Activated T-cell treated with anti-CD3 and anti-CD28 coated beads, Interleukin-2, amount 50 U/mL, for 24 hours (primary cell): Measurements from ENCODE around the gene C10orf62.

Experiments
- DNase-seq: peaks from one replicate; pipeline ENCODE4 v3.0.0-alpha.2; 2020
- H3K27ac Mint-ChIP-seq: 2 replicates; pipeline ENCODE4 v1.8.0; 2020; ENCODE audit warnings: mild to moderate bottlenecking, mixed read lengths
- H3K27me3 Mint-ChIP-seq: 2 replicates; pipeline ENCODE4 v1.8.0; 2020; ENCODE audit warnings: mixed read lengths
- H3K36me3 Mint-ChIP-seq: 2 replicates; pipeline ENCODE4 v1.8.0; 2020; ENCODE audit warnings: low read depth, mixed read lengths
- H3K4me1 Mint-ChIP-seq: 2 replicates; pipeline ENCODE4 v1.8.0; 2020; ENCODE audit warnings: low read depth, mixed read lengths
- H3K4me3 Mint-ChIP-seq: 2 replicates; pipeline ENCODE4 v1.8.0; 2020; ENCODE audit warnings: mild to moderate bottlenecking, moderate library complexity, mixed read lengths
- H3K9me3 Mint-ChIP-seq: 2 replicates; pipeline ENCODE4 v1.8.0; 2020; ENCODE audit warnings: mixed read lengths

Gene C10orf62

GRCh38 chr10:97590748-97591495 lies 1.4 kb downstream of the C10orf62 start:
- Mint-ChIP-seq H3K27ac (no peak overlapping the region), H3K27me3 (no peaks in the 10 kb centered on the region), H3K4me1 (no peaks in the 10 kb centered on the region), H3K9me3 (no peaks in the 10 kb centered on the region), H3K4me3 (no peak overlapping the region), H3K36me3 (no peaks in the 10 kb centered on the region)
- no peak for DNase-seq

- Mint-ChIP-seq H3K36me3 (no peaks in the 10 kb centered on the region), H3K9me3 (no peaks in the 10 kb centered on the region), H3K27me3 (no peaks in the 10 kb centered on the region), H3K27ac (no peak overlapping the region), H3K4me3 (no peak overlapping the region), H3K4me1 (peaks cover 3% of the 10 kb centered on the region)
- no peak for DNase-seq
These were observed 3.9 kb downstream of the C10orf62 start for GRCh38 chr10:97593421-97593820.

GRCh38 chr10:97596101-97597082 lies 6.9 kb downstream of the C10orf62 start:
- peaks cover 3% of the 10 kb centered on the region for H3K4me1 Mint-ChIP-seq
- no peaks in the 10 kb centered on the region for H3K9me3 Mint-ChIP-seq
- no peak for DNase-seq
- H3K27ac Mint-ChIP-seq: no peak overlapping the region
- H3K36me3 Mint-ChIP-seq: no peaks in the 10 kb centered on the region
- no peak overlapping the region for H3K4me3 Mint-ChIP-seq
- no peaks in the 10 kb centered on the region for H3K27me3 Mint-ChIP-seq

- H3K27me3 Mint-ChIP-seq: no peaks in the 10 kb centered on the region
- H3K4me1 Mint-ChIP-seq: peaks cover 3% of the 10 kb centered on the region
- no peak for DNase-seq
- H3K4me3 Mint-ChIP-seq: no peak overlapping the region
- H3K36me3 Mint-ChIP-seq: no peaks in the 10 kb centered on the region
- H3K9me3 Mint-ChIP-seq: no peaks in the 10 kb centered on the region
- H3K27ac Mint-ChIP-seq: peak overlapping the region; percentile 18
These were observed 8.3 kb downstream of the C10orf62 start for GRCh38 chr10:97597778-97598177.

GRCh38 chr10:97598407-97599271 lies 9.1 kb downstream of the C10orf62 start:
- Mint-ChIP-seq H3K27me3 (no peaks in the 10 kb centered on the region), H3K36me3 (no peaks in the 10 kb centered on the region), H3K4me1 (peaks cover 3% of the 10 kb centered on the region), H3K9me3 (no peaks in the 10 kb centered on the region), H3K27ac (no peak overlapping the region), H3K4me3 (no peak overlapping the region)
- DNase-seq: no peak

- DNase-seq: no peak
- H3K36me3 Mint-ChIP-seq: no peaks in the 10 kb centered on the region
- peaks cover 3% of the 10 kb centered on the region for H3K4me1 Mint-ChIP-seq
- no peaks in the 10 kb centered on the region for H3K9me3 Mint-ChIP-seq
- H3K4me3 Mint-ChIP-seq: no peak overlapping the region
- no peaks in the 10 kb centered on the region for H3K27me3 Mint-ChIP-seq
- no peak overlapping the region for H3K27ac Mint-ChIP-seq
These were observed 9.7 kb downstream of the C10orf62 start for GRCh38 chr10:97599272-97599619.

- no peak overlapping the region for H3K27ac Mint-ChIP-seq
- H3K4me1 Mint-ChIP-seq: peaks cover 3% of the 10 kb centered on the region
- H3K4me3 Mint-ChIP-seq: no peak overlapping the region
- no peaks in the 10 kb centered on the region for H3K9me3 Mint-ChIP-seq
- DNase-seq: no peak
- H3K36me3 Mint-ChIP-seq: no peaks in the 10 kb centered on the region
- no peaks in the 10 kb centered on the region for H3K27me3 Mint-ChIP-seq
These were observed 11.1 kb downstream of the C10orf62 start for GRCh38 chr10:97600616-97601015.

- H3K27me3 Mint-ChIP-seq: no peaks in the 10 kb centered on the region
- H3K4me3 Mint-ChIP-seq: no peak overlapping the region
- H3K36me3 Mint-ChIP-seq: no peaks in the 10 kb centered on the region
- no peaks in the 10 kb centered on the region for H3K9me3 Mint-ChIP-seq
- peaks cover 3% of the 10 kb centered on the region for H3K4me1 Mint-ChIP-seq
- DNase-seq: no peak
- no peak overlapping the region for H3K27ac Mint-ChIP-seq
These were observed 12.0 kb downstream of the C10orf62 start for GRCh38 chr10:97601268-97602215.

GRCh38 chr10:97607095-97607636 lies 17.6 kb downstream of the C10orf62 start:
- no peak for DNase-seq
- H3K9me3 Mint-ChIP-seq: no peaks in the 10 kb centered on the region
- no peaks in the 10 kb centered on the region for H3K4me1 Mint-ChIP-seq
- no peaks in the 10 kb centered on the region for H3K27me3 Mint-ChIP-seq
- no peak overlapping the region for H3K4me3 Mint-ChIP-seq
- H3K36me3 Mint-ChIP-seq: no peaks in the 10 kb centered on the region
- no peak overlapping the region for H3K27ac Mint-ChIP-seq

GRCh38 chr10:97608991-97609561 lies 19.6 kb downstream of the C10orf62 start:
- no peaks in the 10 kb centered on the region for H3K27me3 Mint-ChIP-seq
- no peaks in the 10 kb centered on the region for H3K9me3 Mint-ChIP-seq
- no peak overlapping the region for H3K27ac Mint-ChIP-seq
- H3K36me3 Mint-ChIP-seq: no peaks in the 10 kb centered on the region
- DNase-seq: no peak
- H3K4me1 Mint-ChIP-seq: no peaks in the 10 kb centered on the region
- no peak overlapping the region for H3K4me3 Mint-ChIP-seq

GRCh38 chr10:97611473-97611872 lies 22.0 kb downstream of the C10orf62 start:
- Mint-ChIP-seq H3K4me3 (no peak overlapping the region), H3K9me3 (no peaks in the 10 kb centered on the region), H3K27me3 (no peaks in the 10 kb centered on the region), H3K4me1 (no peaks in the 10 kb centered on the region), H3K36me3 (no peaks in the 10 kb centered on the region), H3K27ac (no peak overlapping the region)
- no peak for DNase-seq

- Mint-ChIP-seq H3K27me3 (no peaks in the 10 kb centered on the region), H3K27ac (no peak overlapping the region), H3K9me3 (no peaks in the 10 kb centered on the region)
These were observed 22.9 kb downstream of the C10orf62 start for GRCh38 chr10:97612386-97612785.

GRCh38 chr10:97618285-97618684 lies 28.8 kb downstream of the C10orf62 start:
- no peak overlapping the region for H3K4me3 Mint-ChIP-seq
- H3K4me1 Mint-ChIP-seq: no peaks in the 10 kb centered on the region
- no peak overlapping the region for H3K27ac Mint-ChIP-seq
- DNase-seq: no peak
- H3K27me3 Mint-ChIP-seq: no peaks in the 10 kb centered on the region
- H3K9me3 Mint-ChIP-seq: no peaks in the 10 kb centered on the region
- H3K36me3 Mint-ChIP-seq: no peaks in the 10 kb centered on the region

More at GRCh38 chr10:97612386-97612785, 22.9 kb downstream of the C10orf62 start:
- DNase-seq: no peak
- Mint-ChIP-seq H3K36me3 (no peaks in the 10 kb centered on the region), H3K4me1 (no peaks in the 10 kb centered on the region), H3K4me3 (no peak overlapping the region)
